ENCODE measurements around the gene PARP4.
"Not testable (repeated sequence)": the region's sequence is repeated elsewhere in the genome, so short reads cannot be mapped to it uniquely, and the experiment has no call there.

Gene PARP4

GRCh38 chr13:24493356-24493755, 19.2 kb downstream of the PARP4 start:
- no peak for TF ChIP-seq CTCF (IDR thresholded peaks at IDR 0.05; ENCODE audit: control extremely low read depth, extremely low read depth, low read depth, missing control alignments)
- ChIA-PET CTCF (no interaction called here), POLR2A (no interaction called here)
- DNase-seq (ENCODE audit: extremely low spot score) = no peak

- TF ChIP-seq CTCF (IDR thresholded peaks at IDR 0.05; ENCODE audit: control extremely low read depth, extremely low read depth, low read depth, missing control alignments) = no peak
- ChIA-PET POLR2A (no interaction called here), CTCF (interaction anchor here (1.7 kb wide), 1 partner anchor 11 kb away, joined by 4 read pairs; no protein-coding TSS in a partner anchor)
- DNase-seq (ENCODE audit: extremely low spot score) = no peak
Measured at GRCh38 chr13:24491845-24492244, 20.7 kb downstream of the PARP4 start.

GRCh38 chr13:24489721-24490120, 22.9 kb downstream of the PARP4 start:
- no peak for DNase-seq (ENCODE audit: extremely low spot score)
- POLR2A ChIA-PET = no interaction called here
- no peak for TF ChIP-seq CTCF (IDR thresholded peaks at IDR 0.05; ENCODE audit: control extremely low read depth, extremely low read depth, low read depth, missing control alignments)

GRCh38 chr13:24488092-24488491, 24.5 kb downstream of the PARP4 start:
- DNase-seq (ENCODE audit: extremely low spot score); POLR2A ChIA-PET; CTCF ChIA-PET: not testable (repeated sequence)

More at GRCh38 chr13:24489721-24490120, 22.9 kb downstream of the PARP4 start:
- CTCF ChIA-PET = interaction anchor here (1.0 to 1.3 kb wide), 3 partner anchors 9 to 53 kb away, joined by 3 to 4 read pairs (median 3); no protein-coding TSS in a partner anchor

GRCh38 chr13:24486017-24486657, 26.4 kb downstream of the PARP4 start:
- DNase-seq (ENCODE audit: extremely low spot score); CTCF ChIA-PET; POLR2A ChIA-PET: not testable (repeated sequence)

- ChIA-PET POLR2A (no interaction called here), CTCF (no interaction called here)
- no peak for TF ChIP-seq CTCF (IDR thresholded peaks at IDR 0.05; ENCODE audit: control extremely low read depth, extremely low read depth, low read depth, missing control alignments)
- DNase-seq (ENCODE audit: extremely low spot score) = no peak
Measured at GRCh38 chr13:24473686-24474085, 38.9 kb downstream of the PARP4 start.

- POLR2A ChIA-PET; DNase-seq (ENCODE audit: extremely low spot score): not testable (repeated sequence)
- CTCF ChIA-PET = interaction anchor here (0.9 to 1.4 kb wide), 2 partner anchors 9 to 17 kb away, joined by 3 read pairs; no protein-coding TSS in a partner anchor
Measured at GRCh38 chr13:24472129-24472528, 40.4 kb downstream of the PARP4 start.

- ChIA-PET POLR2A (no interaction called here), CTCF (interaction anchor here (1.4 kb wide), 1 partner anchor 20 kb away, joined by 4 read pairs; no protein-coding TSS in a partner anchor)
- TF ChIP-seq CTCF (IDR thresholded peaks at IDR 0.05; ENCODE audit: control extremely low read depth, extremely low read depth, low read depth, missing control alignments) = no peak
- DNase-seq (ENCODE audit: extremely low spot score) = no peak
Measured at GRCh38 chr13:24463078-24463477, 49.5 kb downstream of the PARP4 start.
